Measurements from ENCODE around the gene NBEAL1. TPM values are rescaled to one million over a fixed set of nuclear protein-coding genes. Genes with fewer than 3 reads are reported as not detected.

Gene NBEAL1
- total and polyA plus RNA-seq, 2 of the 8 experiments (the other 6 are each of a cell fraction or from before 2014, with no cell fraction given): 2.3 to 10.7 TPM

GRCh38 chr2:203246646-203247045, 232.0 kb downstream of the NBEAL1 start (continued):
- TF ChIP-seq TAF7 (optimal IDR thresholded peaks at IDR 0.05; ENCODE audit: borderline replicate concordance, low read depth, low read length): no peak
- no peak for TF ChIP-seq BACH1 (IDR thresholded peaks at IDR 0.05; ENCODE audit: low read length)
- TF ChIP-seq, protein P1, sequence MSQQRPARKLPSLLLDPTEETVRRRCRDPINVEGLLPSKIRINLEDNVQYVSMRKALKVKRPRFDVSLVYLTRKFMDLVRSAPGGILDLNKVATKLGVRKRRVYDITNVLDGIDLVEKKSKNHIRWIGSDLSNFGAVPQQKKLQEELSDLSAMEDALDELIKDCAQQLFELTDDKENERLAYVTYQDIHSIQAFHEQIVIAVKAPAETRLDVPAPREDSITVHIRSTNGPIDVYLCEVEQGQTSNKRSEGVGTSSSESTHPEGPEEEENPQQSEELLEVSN (IDR thresholded peaks at IDR 0.05): no peak
- TF ChIP-seq NRF1 (IDR thresholded peaks at IDR 0.05; ENCODE audit: low read depth, low read length): no peak
- no peak for TF ChIP-seq CHD7 (IDR thresholded peaks at IDR 0.05; ENCODE audit: insufficient replicate concordance, low read length)
